T-helper 1 cell treated with Interleukin-12 subunit alpha and Interleukin-12 subunit beta and Interleukin-4 antibody, amounts not matched to agents 30 ng/mL and 1 ng/mL, for 36 hours (primary cell): Measurements from ENCODE around the gene KCTD15. TPM values are rescaled to one million over a fixed set of nuclear protein-coding genes. Genes with fewer than 3 reads are reported as not detected.

Experiments used
- intact Hi-C: fragments of 100-400 bp; cut with micrococcal nuclease; formaldehyde crosslinking; loops from one replicate; pipeline ENCODE4 v1.15.1; 2024
- total RNA-seq: library from RNA; stranded (reverse); gene quantifications from 2 replicates; pipeline ENCODE4 v1.2.3, GENCODE V29; 2022

The KCTD15 gene
- total RNA-seq, 1 donor from 2014 or later = 4.2 TPM

GRCh38 chr19:33845498-33845897, 48.8 kb downstream of the KCTD15 start:
- intact Hi-C loops = no loop called here

GRCh38 chr19:33849551-33850147, 53.0 kb downstream of the KCTD15 start:
- intact Hi-C loops = no loop called here

- intact Hi-C loops = no loop called here
Measured at GRCh38 chr19:33859016-33859415, 62.3 kb downstream of the KCTD15 start.

GRCh38 chr19:33860312-33861090, 63.8 kb downstream of the KCTD15 start:
- intact Hi-C loops = no loop called here

GRCh38 chr19:33861950-33862349, 65.3 kb downstream of the KCTD15 start:
- intact Hi-C loops = no loop called here

GRCh38 chr19:33862981-33863380, 66.3 kb downstream of the KCTD15 start:
- intact Hi-C loops = no loop called here

GRCh38 chr19:33863436-33863835, 66.8 kb downstream of the KCTD15 start:
- intact Hi-C loops = no loop called here

- intact Hi-C loops = no loop called here
Measured at GRCh38 chr19:33864311-33864850, 67.7 kb downstream of the KCTD15 start.

GRCh38 chr19:33865306-33865705, 68.6 kb downstream of the KCTD15 start:
- intact Hi-C loops = no loop called here

Other genes with a start within 250 kb of the KCTD15 start
- not detected in 2 replicates for gene CHST8, start 174.9 kb upstream of the KCTD15 start, total RNA-seq